Activated CD4-positive, alpha-beta T cell treated with anti-CD3 and anti-CD28 coated beads for 36 hours (primary cell): ENCODE data around the gene NRAP. TPM values are rescaled to one million over a fixed set of nuclear protein-coding genes. Genes with fewer than 3 reads are reported as not detected.

Experiments
- ATAC-seq: fragments of 200-7000 bp; cut with Tn5 transposase; one replicate; pipeline ENCODE4 v1.10.0; 2021; ENCODE audit warnings: mild to moderate bottlenecking, moderate library complexity
- CTCF ChIA-PET: fragments of 350-600 bp; sonication (Branson Sonifier 250); formaldehyde crosslinking; loops from one replicate; lab custom pipeline; 2021; ENCODE audit warnings: antibody characterized with exemption; lab: Charles Lee
- POLR2A ChIA-PET: fragments of 350-600 bp; sonication (Branson Sonifier 250); formaldehyde crosslinking; loops from one replicate; lab custom pipeline; 2021; ENCODE audit warnings: antibody characterized with exemption, inconsistent platforms; lab: Charles Lee
- DNase-seq: peaks from one replicate; pipeline ENCODE4 v3.0.0-alpha.2; 2020
- H3K27ac Mint-ChIP-seq: one replicate; pipeline ENCODE4 v1.8.0; 2021; ENCODE audit warnings: mixed read lengths
- H3K27me3 Mint-ChIP-seq: one replicate; pipeline ENCODE4 v1.8.0; 2021; ENCODE audit warnings: mixed read lengths
- H3K36me3 Mint-ChIP-seq: one replicate; pipeline ENCODE4 v1.8.0; 2021; ENCODE audit warnings: low read depth, mixed read lengths
- H3K4me1 Mint-ChIP-seq: one replicate; pipeline ENCODE4 v1.8.0; 2021; ENCODE audit warnings: mixed read lengths
- H3K4me3 Mint-ChIP-seq: one replicate; pipeline ENCODE4 v1.8.0; 2021; ENCODE audit warnings: mild to moderate bottlenecking, moderate library complexity, mixed read lengths
- H3K9me3 Mint-ChIP-seq: one replicate; pipeline ENCODE4 v1.8.0; 2021; ENCODE audit warnings: low read depth, mixed read lengths
- intact Hi-C, 2 experiments: fragments of 100-400 bp; cut with DNase I in 1 of 2; cut with micrococcal nuclease in 1 of 2; formaldehyde crosslinking; loops; one replicate each; pipeline versions ENCODE4 v1.14.2 to v1.15.1; 2022 to 2024; cut with DNase I, micrococcal nuclease
- total RNA-seq, 2 experiments: library from RNA; stranded (reverse); gene quantifications; one replicate each; pipeline ENCODE4 v1.2.3, GENCODE V29; 2021

The NRAP gene
- total RNA-seq, 2 experiments from 2014 or later, result not detected

GRCh38 chr10:113630929-113631533 is 32.8 kb downstream of the NRAP start:
- no peak overlapping the region for H3K27ac Mint-ChIP-seq
- no peak overlapping the region for H3K4me3 Mint-ChIP-seq
- intact Hi-C loops, result no loop called here
- no peaks in the 10 kb centered on the region for H3K36me3 Mint-ChIP-seq
- DNase-seq (no peak), ATAC-seq (no peak)
- POLR2A ChIA-PET, result no interaction called here
- H3K9me3 Mint-ChIP-seq, result no peaks in the 10 kb centered on the region
- no peaks in the 10 kb centered on the region for H3K4me1 Mint-ChIP-seq
- CTCF ChIA-PET, result no interaction called here
- peaks cover 9% of the 10 kb centered on the region for H3K27me3 Mint-ChIP-seq

GRCh38 chr10:113628607-113629153 is 35.2 kb downstream of the NRAP start:
- H3K36me3 Mint-ChIP-seq, result no peaks in the 10 kb centered on the region
- no peaks in the 10 kb centered on the region for H3K4me1 Mint-ChIP-seq
- DNase-seq, result no peak
- H3K9me3 Mint-ChIP-seq, result no peaks in the 10 kb centered on the region
- ChIA-PET CTCF (interaction anchor here (0.8 kb wide), 1 partner anchor 12 kb away, joined by 3 read pairs; no protein-coding TSS in a partner anchor), POLR2A (no interaction called here)
- H3K27me3 Mint-ChIP-seq, result peaks cover 17% of the 10 kb centered on the region
- intact Hi-C loops, result no loop called here
- H3K27ac Mint-ChIP-seq, result no peak overlapping the region
- no peak overlapping the region for H3K4me3 Mint-ChIP-seq
- no peak for ATAC-seq

- Mint-ChIP-seq H3K27ac (no peak overlapping the region), H3K4me3 (no peak overlapping the region), H3K36me3 (no peaks in the 10 kb centered on the region), H3K9me3 (no peaks in the 10 kb centered on the region), H3K4me1 (no peaks in the 10 kb centered on the region), H3K27me3 (peaks cover 17% of the 10 kb centered on the region)
- no peak for DNase-seq
- POLR2A ChIA-PET, result no interaction called here
- intact Hi-C loops, result no loop called here
- no peak for ATAC-seq
- CTCF ChIA-PET, result interaction anchor here (0.6 kb wide), 1 partner anchor 632 kb away, joined by 4 read pairs; no protein-coding TSS in a partner anchor
Observed at GRCh38 chr10:113627836-113628235, 36.0 kb downstream of the NRAP start.

- no peak for DNase-seq
- H3K27me3 Mint-ChIP-seq, result peaks cover 15% of the 10 kb centered on the region
- no peaks in the 10 kb centered on the region for H3K4me1 Mint-ChIP-seq
- no peaks in the 10 kb centered on the region for H3K9me3 Mint-ChIP-seq
- H3K27ac Mint-ChIP-seq, result no peak overlapping the region
- ATAC-seq, result no peak
- intact Hi-C loops, result no loop called here
- no peaks in the 10 kb centered on the region for H3K36me3 Mint-ChIP-seq
- H3K4me3 Mint-ChIP-seq, result no peak overlapping the region
- ChIA-PET CTCF (no interaction called here), POLR2A (no interaction called here)
Observed at GRCh38 chr10:113626809-113627355, 37.0 kb downstream of the NRAP start.

GRCh38 chr10:113625461-113626186 is 38.2 kb downstream of the NRAP start:
- Mint-ChIP-seq H3K9me3 (no peaks in the 10 kb centered on the region), H3K36me3 (no peaks in the 10 kb centered on the region), H3K27ac (no peak overlapping the region), H3K27me3 (peaks cover 17% of the 10 kb centered on the region), H3K4me3 (no peak overlapping the region), H3K4me1 (no peaks in the 10 kb centered on the region)
- no peak for DNase-seq
- ChIA-PET POLR2A (no interaction called here), CTCF (interaction anchor here (0.6 to 1.1 kb wide), 2 partner anchors 34 to 35 kb away, joined by 3 read pairs; no protein-coding TSS in a partner anchor)
- no peak for ATAC-seq
- intact Hi-C loops, result no loop called here

GRCh38 chr10:113622831-113623230 is 41.0 kb downstream of the NRAP start:
- DNase-seq, result no peak
- Mint-ChIP-seq H3K9me3 (no peaks in the 10 kb centered on the region), H3K27ac (no peak overlapping the region), H3K4me3 (no peak overlapping the region), H3K36me3 (no peaks in the 10 kb centered on the region), H3K4me1 (no peaks in the 10 kb centered on the region), H3K27me3 (peaks cover 20% of the 10 kb centered on the region)
- ChIA-PET POLR2A (no interaction called here), CTCF (interaction anchor here (0.6 kb wide), 1 partner anchor 497 kb away, joined by 3 read pairs; no protein-coding TSS in a partner anchor)
- no peak for ATAC-seq
- intact Hi-C loops, result no loop called here

GRCh38 chr10:113621799-113622198 is 42.0 kb downstream of the NRAP start:
- intact Hi-C loops, result no loop called here
- no peak for ATAC-seq
- peaks cover 27% of the 10 kb centered on the region for H3K27me3 Mint-ChIP-seq
- no peak overlapping the region for H3K27ac Mint-ChIP-seq
- no peak for DNase-seq
- no peaks in the 10 kb centered on the region for H3K36me3 Mint-ChIP-seq
- POLR2A ChIA-PET, result no interaction called here
- CTCF ChIA-PET, result interaction anchor here (0.5 to 0.6 kb wide), 3 partner anchors 48 to 644 kb away, joined by 3 to 6 read pairs (median 3); no protein-coding TSS in a partner anchor
- H3K9me3 Mint-ChIP-seq, result no peaks in the 10 kb centered on the region
- H3K4me3 Mint-ChIP-seq, result no peak overlapping the region
- no peaks in the 10 kb centered on the region for H3K4me1 Mint-ChIP-seq

- Mint-ChIP-seq H3K4me3 (no peak overlapping the region), H3K27me3 (peaks cover 31% of the 10 kb centered on the region), H3K27ac (no peak overlapping the region), H3K9me3 (no peaks in the 10 kb centered on the region), H3K4me1 (no peaks in the 10 kb centered on the region), H3K36me3 (no peaks in the 10 kb centered on the region)
- CTCF ChIA-PET, result no interaction called here
- intact Hi-C loops, result no loop called here
- ATAC-seq (no peak), DNase-seq (no peak)
- POLR2A ChIA-PET, result no interaction called here
Observed at GRCh38 chr10:113620936-113621335, 42.9 kb downstream of the NRAP start.

- intact Hi-C loops, result no loop called here
- Mint-ChIP-seq H3K36me3 (no peaks in the 10 kb centered on the region), H3K27ac (no peak overlapping the region), H3K9me3 (no peaks in the 10 kb centered on the region), H3K4me3 (no peak overlapping the region), H3K27me3 (peaks cover 32% of the 10 kb centered on the region), H3K4me1 (no peaks in the 10 kb centered on the region)
- DNase-seq (no peak), ATAC-seq (no peak)
- ChIA-PET CTCF (no interaction called here), POLR2A (no interaction called here)
Observed at GRCh38 chr10:113620511-113620910, 43.3 kb downstream of the NRAP start.

GRCh38 chr10:113619401-113619800 is 44.4 kb downstream of the NRAP start:
- no peak for DNase-seq
- ChIA-PET POLR2A (no interaction called here), CTCF (no interaction called here)
- Mint-ChIP-seq H3K4me1 (no peaks in the 10 kb centered on the region), H3K9me3 (no peaks in the 10 kb centered on the region), H3K4me3 (no peak overlapping the region), H3K27me3 (peaks cover 25% of the 10 kb centered on the region), H3K36me3 (no peaks in the 10 kb centered on the region), H3K27ac (no peak overlapping the region)
- intact Hi-C loops, result no loop called here
- no peak for ATAC-seq

- Mint-ChIP-seq H3K27me3 (peaks cover 24% of the 10 kb centered on the region), H3K9me3 (no peaks in the 10 kb centered on the region), H3K27ac (no peak overlapping the region), H3K36me3 (no peaks in the 10 kb centered on the region), H3K4me3 (no peak overlapping the region), H3K4me1 (no peaks in the 10 kb centered on the region)
- DNase-seq (no peak), ATAC-seq (no peak)
- intact Hi-C loops, result no loop called here
- POLR2A ChIA-PET, result no interaction called here
- CTCF ChIA-PET, result interaction anchor here (0.7 kb wide), 1 partner anchor 614 kb away, joined by 3 read pairs; no protein-coding TSS in a partner anchor
Observed at GRCh38 chr10:113618338-113618737, 45.5 kb downstream of the NRAP start.
